OCI-LY3 (cell line): Measurements from ENCODE around the gene SPATA31A6.
"Not testable (repeated sequence)": the region's sequence is repeated elsewhere in the genome, so short reads cannot be mapped to it uniquely, and the experiment has no call there.

ENCODE experiments used
- H2AFZ ChIP-seq: fragments of 200-600, 300-600 bp; shearing (Covaris generic); 2 replicates; pipeline ENCODE4 v1.6.0; 2014; ENCODE audit warnings: antibody characterized with exemption, low read depth, low read length
- H3K27ac ChIP-seq: fragments of 200-600, 300-600 bp; sonication (generic); 2 replicates; pipeline ENCODE4 v1.5.1; 2014; ENCODE audit warnings: mild to moderate bottlenecking, low read length, moderate library complexity, mixed read lengths
- H3K27me3 ChIP-seq: fragments of 200-600, 300-600 bp; sonication (generic); 2 replicates; pipeline ENCODE4 v1.6.1; 2014; ENCODE audit warnings: low read depth, low read length, mixed read lengths
- H3K36me3 ChIP-seq: fragments of 200-600, 300-600 bp; sonication (generic); replicated peaks from 2 replicates; pipeline ENCODE3; 2014; ENCODE audit warnings: low read depth, low read length, mixed read lengths
- H3K4me1 ChIP-seq: fragments of 300-600, 200-600 bp; sonication (generic); 2 replicates; pipeline ENCODE4 v1.6.1; 2014; ENCODE audit warnings: low read length, mixed read lengths
- H3K4me2 ChIP-seq: fragments of 200-600, 300-600 bp; sonication (generic); 2 replicates; pipeline ENCODE4 v1.6.1; 2014; ENCODE audit warnings: low read length, mixed read lengths
- H3K4me3 ChIP-seq: fragments of 300-600, 200-600 bp; sonication (generic); 2 replicates; pipeline ENCODE4 v1.5.1; 2014; ENCODE audit warnings: antibody characterized with exemption, mild to moderate bottlenecking, low read length, moderate library complexity
- H3K79me2 ChIP-seq: fragments of 300-600, 200-600 bp; shearing (Covaris generic); 2 replicates; pipeline ENCODE4 v1.6.1; 2014; ENCODE audit warnings: mild to moderate bottlenecking, low read length, mixed read lengths
- H3K9ac ChIP-seq: fragments of 300-600, 200-600 bp; shearing (Covaris generic); 2 replicates; pipeline ENCODE4 v1.6.0; 2014; ENCODE audit warnings: mild to moderate bottlenecking, low read length, moderate library complexity
- H3K9me3 ChIP-seq: fragments of 200-600, 300-600 bp; shearing (Covaris generic); 2 replicates; pipeline ENCODE4 v1.6.1; 2014; ENCODE audit warnings: low read length, mixed read lengths; ENCODE audit not compliant: insufficient read depth
- H4K20me1 ChIP-seq: fragments of 200-600, 300-600 bp; sonication (generic); 2 replicates; pipeline ENCODE4 v1.6.1; 2016; ENCODE audit warnings: low read length, mixed read lengths; ENCODE audit not compliant: insufficient read depth

SPATA31A6 gene

GRCh38 chr9:42238862-42239261 is 55.4 kb downstream of the SPATA31A6 start:
- not testable (repeated sequence) for H3K9ac ChIP-seq, H4K20me1 ChIP-seq, H3K4me3 ChIP-seq, H3K79me2 ChIP-seq, H3K9me3 ChIP-seq, H2AFZ ChIP-seq, H3K27ac ChIP-seq, H3K27me3 ChIP-seq, H3K36me3 ChIP-seq, H3K4me2 ChIP-seq, H3K4me1 ChIP-seq
